Testis (tissue), 2 donors: ENCODE data around the gene CRIP2.

Source experiments
- CTCF ChIP-seq, 3 experiments: fragments of 450-650 bp in 2 of 3; fragments of 200-600 bp in 1 of 3; sonication (generic) in 1 of 3; IDR thresholded peaks; one replicate each; pipeline ENCODE4 v1.5.1; 2016 to 2019; ENCODE audit warnings: antibody characterized with exemption in 3 of 3, mild to moderate bottlenecking in 2 of 3, moderate library complexity in 1 of 3
- POLR2A ChIP-seq: fragments of 450-650 bp; IDR thresholded peaks from one replicate; pipeline ENCODE4 v1.6.1; 2017; ENCODE audit warnings: antibody characterized with exemption, mild to moderate bottlenecking, moderate library complexity

GRCh38 chr14:105458010-105458409, 16.6 kb upstream of the CRIP2 start:
- TF ChIP-seq POLR2A: no peak
- no peak for TF ChIP-seq CTCF (IDR thresholded peaks at IDR 0.05)
